ENCODE measurements around the gene SALL3. TPM values are rescaled to one million over a fixed set of nuclear protein-coding genes. Genes with fewer than 3 reads are reported as not detected.

The SALL3 gene
- total and polyA plus RNA-seq, 2 of the 4 experiments (the other 2 are of a cell fraction), result not detected

GRCh38 chr18:79026491-79026890 is 46.9 kb downstream of the SALL3 start:
- ChIA-PET POLR2A (ENCODE audit: unreplicated experiment) (no interaction called here), CTCF (no interaction called here)
- H3K36me3 ChIP-seq (ENCODE audit: control insufficient read depth, insufficient read depth, low read length), result no peaks in the 10 kb centered on the region
- no peak overlapping the region for H4K5ac ChIP-seq (ENCODE audit: low read depth, low read length)
- dilution Hi-C loops (cut with HindIII; ENCODE audit: low sequenced_read_pairs, unreplicated experiment), result no loop called here
- H3K18ac ChIP-seq (ENCODE audit: low read depth, low read length), result no peak overlapping the region
- no peaks in the 10 kb centered on the region for H3K9me1 ChIP-seq (ENCODE audit: insufficient read depth, low read length)
- no peak overlapping the region for H3K4me3 ChIP-seq (ENCODE audit: insufficient read depth, low read depth, low read length)
- no peak overlapping the region for H3K9ac ChIP-seq (ENCODE audit: low read depth, low read length)
- in situ Hi-C loops (cut with MboI; ENCODE audit: low sequenced_read_pairs), result no loop called here
- H2BK15ac ChIP-seq (ENCODE audit: low read depth, low read length), result no peak overlapping the region
- H3K79me1 ChIP-seq (ENCODE audit: low read depth in 1 of 2, low read length in 2 of 2), result no peaks in the 10 kb centered on the region
- WGBS, 2 experiments (ENCODE audit: extremely low coverage in 2 of 2, insufficient read length in 1 of 2), result no CpG with 5 or more reads among the region's 5 CpGs
- H3K56ac ChIP-seq (ENCODE audit: extremely low read depth, insufficient read depth, low read length), result no peak overlapping the region
- no peak overlapping the region for H3K4ac ChIP-seq (ENCODE audit: low read depth, low read length)
- no TSS peak for BruUV-seq (replicated peaks)
- no peak overlapping the region for H3K14ac ChIP-seq (replicated peaks; ENCODE audit: low read depth, low read length)
- no peak overlapping the region for H2AK9ac ChIP-seq (replicated peaks; ENCODE audit: low read depth, low read length, poor library complexity)
- no peak overlapping the region for H2BK20ac ChIP-seq (ENCODE audit: low read depth, low read length)
- H3K4me1 ChIP-seq (ENCODE audit: control insufficient read depth, insufficient read depth, low read length), result no peaks in the 10 kb centered on the region
- H2AFZ ChIP-seq (replicated peaks; ENCODE audit: low read length, poor library complexity), result no peak overlapping the region
- peaks cover 12% of the 10 kb centered on the region; the same call in 1 of the 2 replicates for H3K9me3 ChIP-seq (ENCODE audit: control insufficient read depth, insufficient read depth, low read length)
- ATAC-seq (ENCODE audit: low read depth), result no peak
- H3K27ac ChIP-seq (ENCODE audit: insufficient read depth, low read length), result no peak overlapping the region
- H3K4me2 ChIP-seq (ENCODE audit: low read depth, low read length), result no peak overlapping the region
- no peak overlapping the region for H3K23ac ChIP-seq (ENCODE audit: low read depth, low read length)
- no peak for DNase-seq
- no peak overlapping the region for H2BK120ac ChIP-seq (ENCODE audit: low read depth, low read length)
- no peaks in the 10 kb centered on the region for H4K20me1 ChIP-seq (ENCODE audit: insufficient read depth, low read length)
- H4K8ac ChIP-seq (ENCODE audit: low read depth in 2 of 2, low read length in 2 of 2), result no peak overlapping the region
- no peak overlapping the region for H2AK5ac ChIP-seq (ENCODE audit: low read depth, low read length)
- no peak overlapping the region for H2BK5ac ChIP-seq (ENCODE audit: low read depth, low read length, poor library complexity, severe bottlenecking)
- no peaks in the 10 kb centered on the region for H3K27me3 ChIP-seq (ENCODE audit: control insufficient read depth, insufficient read depth, low read length)
- no peak for TF ChIP-seq CHD1 (IDR thresholded peaks at IDR 0.05; ENCODE audit: low read depth, low read length)
- no peak for TF ChIP-seq MXI1 (IDR thresholded peaks at IDR 0.05; ENCODE audit: borderline replicate concordance, low read depth, low read length)
- no peak for TF ChIP-seq MAFK (IDR thresholded peaks at IDR 0.05; ENCODE audit: low read depth, low read length)
- no peak for TF ChIP-seq RFX5 (IDR thresholded peaks at IDR 0.05; ENCODE audit: low read depth, low read length)
- no peak for TF ChIP-seq ELK1 (IDR thresholded peaks at IDR 0.05; ENCODE audit: borderline replicate concordance, low read depth, low read length)
- TF ChIP-seq FOS (IDR thresholded peaks at IDR 0.05; ENCODE audit: low read depth, low read length), result no peak
- no peak for TF ChIP-seq BHLHE40 (IDR thresholded peaks at IDR 0.05; ENCODE audit: low read depth, low read length)
- no peak for TF ChIP-seq POLR2A (IDR thresholded peaks at IDR 0.05; ENCODE audit: low read depth, low read length)
- no peak for TF ChIP-seq NFE2L2 (IDR thresholded peaks at IDR 0.05; ENCODE audit: low read depth, low read length)
- TF ChIP-seq SMC3 (IDR thresholded peaks at IDR 0.05; ENCODE audit: low read depth, low read length), result no peak
- TF ChIP-seq CEBPB (IDR thresholded peaks at IDR 0.05; ENCODE audit: low read depth, low read length), result no peak
- no peak for TF ChIP-seq MAZ (IDR thresholded peaks at IDR 0.05; ENCODE audit: borderline replicate concordance, low read depth, low read length)
- TF ChIP-seq CTCF (conservative IDR thresholded peaks at IDR 0.05; ENCODE audit: low read depth, low read length), result no peak
- no peak for TF ChIP-seq USF2 (IDR thresholded peaks at IDR 0.05; ENCODE audit: low read depth, low read length)
- no peak for TF ChIP-seq RAD21 (IDR thresholded peaks at IDR 0.05; ENCODE audit: low read length)
- no peak for TF ChIP-seq RCOR1 (IDR thresholded peaks at IDR 0.05; ENCODE audit: insufficient replicate concordance, low read length)
- intact Hi-C loops (cut with micrococcal nuclease), result no loop called here
- H4K91ac ChIP-seq (ENCODE audit: insufficient read depth, low read depth, low read length), result no peak overlapping the region
